HEK293 (cell line): Measurements from ENCODE around the gene FNDC11.

Experiments
- ELK4 ChIP-seq: IDR thresholded peaks from 2 replicates; pipeline ENCODE4 v1.6.1; 2011; ENCODE audit warnings: mild to moderate bottlenecking, low read depth, low read length, borderline replicate concordance
- KLF10 ChIP-seq: fragments of 450-650 bp; IDR thresholded peaks from 2 replicates; pipeline ENCODE4 v1.5.1; 2018; ENCODE audit warnings: missing biosample characterization, mild to moderate bottlenecking, missing genetic modification characterization
- MEIS1 ChIP-seq: sonication (generic); formaldehyde crosslinking; IDR thresholded peaks from 2 replicates; pipeline ENCODE4 v1.8.1; 2022; ENCODE audit warnings: missing genetic modification reagents, mild to moderate bottlenecking, borderline replicate concordance
- OVOL3 ChIP-seq: fragments of 450-650 bp; formaldehyde crosslinking; IDR thresholded peaks from 2 replicates; pipeline ENCODE4 v1.5.1; 2016; ENCODE audit warnings: missing biosample characterization, missing genetic modification characterization
- RBAK ChIP-seq: fragments of 450-650 bp; formaldehyde crosslinking; IDR thresholded peaks from 2 replicates; pipeline ENCODE4 v1.5.1; 2016; ENCODE audit warnings: missing biosample characterization, missing genetic modification characterization
- SETDB1 ChIP-seq: IDR thresholded peaks from one replicate; pipeline ENCODE4 v1.6.1; 2017; ENCODE audit warnings: mild to moderate bottlenecking, low read length, moderate library complexity, mixed read lengths; ENCODE audit not compliant: insufficient read length
- ZBTB8A ChIP-seq: fragments of 450-650 bp; formaldehyde crosslinking; IDR thresholded peaks from 2 replicates; pipeline ENCODE4 v1.5.1; 2016; ENCODE audit warnings: missing biosample characterization, missing genetic modification characterization
- ZNF211 ChIP-seq: fragments of 450-650 bp; formaldehyde crosslinking; IDR thresholded peaks from 2 replicates; pipeline ENCODE4 v1.5.1; 2016; ENCODE audit warnings: low read depth, missing biosample characterization, missing genetic modification characterization
- ZNF23 ChIP-seq: fragments of 450-650 bp; formaldehyde crosslinking; IDR thresholded peaks from 2 replicates; pipeline ENCODE4 v1.5.1; 2016; ENCODE audit warnings: missing biosample characterization, missing genetic modification characterization, borderline replicate concordance
- ZNF239 ChIP-seq: fragments of 450-650 bp; formaldehyde crosslinking; IDR thresholded peaks from 2 replicates; pipeline ENCODE4 v1.5.1; 2016; ENCODE audit warnings: missing biosample characterization, missing genetic modification characterization
- ZNF26 ChIP-seq: fragments of 450-650 bp; formaldehyde crosslinking; IDR thresholded peaks from 2 replicates; pipeline ENCODE4 v1.5.1; 2016; ENCODE audit warnings: missing biosample characterization, missing genetic modification characterization
- ZNF280C ChIP-seq: fragments of 450-650 bp; formaldehyde crosslinking; IDR thresholded peaks from 2 replicates; pipeline ENCODE4 v1.5.1; 2016; ENCODE audit warnings: missing biosample characterization, missing genetic modification characterization
- ZNF341 ChIP-seq: fragments of 450-650 bp; formaldehyde crosslinking; IDR thresholded peaks from 2 replicates; pipeline ENCODE4; 2016; ENCODE audit warnings: low read depth, missing biosample characterization, missing genetic modification characterization
- ZNF366 ChIP-seq: fragments of 450-650 bp; formaldehyde crosslinking; conservative IDR thresholded peaks from 2 replicates; pipeline ENCODE4 v1.5.1; 2016; ENCODE audit warnings: missing biosample characterization, missing genetic modification characterization
- ZNF391 ChIP-seq: fragments of 450-650 bp; formaldehyde crosslinking; IDR thresholded peaks from 2 replicates; pipeline ENCODE4 v1.5.1; 2016; ENCODE audit warnings: low read depth, missing biosample characterization, missing genetic modification characterization, borderline replicate concordance
- ZNF473 ChIP-seq: fragments of 450-650 bp; formaldehyde crosslinking; IDR thresholded peaks from 2 replicates; pipeline ENCODE4 v1.5.1; 2017; ENCODE audit warnings: missing biosample characterization, missing genetic modification characterization
- ZNF518A ChIP-seq: fragments of 450-650 bp; formaldehyde crosslinking; conservative IDR thresholded peaks from 2 replicates; pipeline ENCODE4 v1.5.1; 2016; ENCODE audit warnings: low read depth, missing biosample characterization, missing genetic modification characterization
- ZNF530 ChIP-seq: fragments of 450-650 bp; formaldehyde crosslinking; IDR thresholded peaks from 2 replicates; pipeline ENCODE4 v1.5.1; 2016; ENCODE audit warnings: low read depth, missing biosample characterization, missing genetic modification characterization
- ZNF544 ChIP-seq: fragments of 450-650 bp; formaldehyde crosslinking; IDR thresholded peaks from 2 replicates; pipeline ENCODE4 v1.5.0; 2017; ENCODE audit warnings: missing biosample characterization, missing genetic modification characterization
- ZNF624 ChIP-seq: fragments of 450-650 bp; formaldehyde crosslinking; IDR thresholded peaks from 2 replicates; pipeline ENCODE4 v1.5.1; 2017; ENCODE audit warnings: missing biosample characterization, missing genetic modification characterization
- ZNF626 ChIP-seq: fragments of 450-650 bp; sonication (Bioruptor Pico); formaldehyde crosslinking; IDR thresholded peaks from 2 replicates; pipeline ENCODE4 v1.5.1; 2018; ENCODE audit warnings: missing biosample characterization, missing genetic modification characterization, inconsistent platforms
- ZNF639 ChIP-seq: fragments of 450-650 bp; formaldehyde crosslinking; IDR thresholded peaks from 2 replicates; pipeline ENCODE4 v1.5.1; 2016; ENCODE audit warnings: missing biosample characterization, missing genetic modification characterization
- ZNF76 ChIP-seq: fragments of 450-650 bp; formaldehyde crosslinking; IDR thresholded peaks from 2 replicates; pipeline ENCODE4; 2016; ENCODE audit warnings: low read depth, missing biosample characterization, missing genetic modification characterization, borderline replicate concordance
- ZNF776 ChIP-seq: fragments of 450-650 bp; formaldehyde crosslinking; IDR thresholded peaks from 2 replicates; pipeline ENCODE4 v1.5.0; 2017; ENCODE audit warnings: missing biosample characterization, missing genetic modification characterization, borderline replicate concordance
- ZSCAN23 ChIP-seq: fragments of 450-650 bp; formaldehyde crosslinking; IDR thresholded peaks from 2 replicates; pipeline ENCODE4 v1.5.1; 2016; ENCODE audit warnings: missing biosample characterization, missing genetic modification characterization
- ZXDB ChIP-seq: fragments of 450-650 bp; formaldehyde crosslinking; IDR thresholded peaks from 2 replicates; pipeline ENCODE4 v1.5.1; 2016; ENCODE audit warnings: missing biosample characterization, missing genetic modification characterization
- TF ChIP-seq, protein P1 (sequence below): fragments of 450-650 bp; IDR thresholded peaks from 2 replicates; pipeline ENCODE4 v1.5.1; 2018; ENCODE audit warnings: missing biosample characterization, missing genetic modification characterization

FNDC11 gene

GRCh38 chr20:63574156-63574828 is 20.3 kb downstream of the FNDC11 start, which contains the start of gene HELZ2 (continued):
- TF ChIP-seq ZXDB (peak; percentile 82), ZSCAN23 (tag by site-specific recombination) (no peak), KLF10 (peak; percentile 51; the same call in 1 of the 2 replicates), ZNF23 (no peak), OVOL3 (tag by site-specific recombination) (no peak), ZBTB8A (tag by site-specific recombination) (peak; percentile 57), RBAK (tag by site-specific recombination) (no peak), ZNF776 (tag by site-specific recombination) (no peak), ZNF366 (tag by site-specific recombination) (no peak), ZNF391 (no peak), ELK4 (no peak), ZNF518A (tag by site-specific recombination) (no peak), ZNF530 (no peak), ZNF639 (tag by site-specific recombination) (no peak), ZNF211 (no peak), ZNF239 (tag by site-specific recombination) (no peak), ZNF624 (tag by site-specific recombination) (no peak), ZNF341 (peak; percentile 74), ZNF280C (tag by site-specific recombination) (no peak), ZNF544 (tag by site-specific recombination) (no peak), MEIS1 (CRISPR knock-in tag) (no peak), ZNF26 (tag by site-specific recombination) (no peak), ZNF76 (tag by site-specific recombination) (peak; percentile 32; the same call in 1 of the 2 replicates), SETDB1 (no peak), ZNF473 (no peak), ZNF626 (no peak)
- TF ChIP-seq, protein P1, sequence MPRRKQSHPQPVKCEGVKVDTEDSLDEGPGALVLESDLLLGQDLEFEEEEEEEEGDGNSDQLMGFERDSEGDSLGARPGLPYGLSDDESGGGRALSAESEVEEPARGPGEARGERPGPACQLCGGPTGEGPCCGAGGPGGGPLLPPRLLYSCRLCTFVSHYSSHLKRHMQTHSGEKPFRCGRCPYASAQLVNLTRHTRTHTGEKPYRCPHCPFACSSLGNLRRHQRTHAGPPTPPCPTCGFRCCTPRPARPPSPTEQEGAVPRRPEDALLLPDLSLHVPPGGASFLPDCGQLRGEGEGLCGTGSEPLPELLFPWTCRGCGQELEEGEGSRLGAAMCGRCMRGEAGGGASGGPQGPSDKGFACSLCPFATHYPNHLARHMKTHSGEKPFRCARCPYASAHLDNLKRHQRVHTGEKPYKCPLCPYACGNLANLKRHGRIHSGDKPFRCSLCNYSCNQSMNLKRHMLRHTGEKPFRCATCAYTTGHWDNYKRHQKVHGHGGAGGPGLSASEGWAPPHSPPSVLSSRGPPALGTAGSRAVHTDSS (tag by site-specific recombination), result no peak
